Adipocyte (in vitro differentiated cells): ENCODE data around the gene MAT2A.
A peak's percentile ranks its signal among the peaks of the same experiment; 100 is the strongest.
"Not testable (repeated sequence)": the region's sequence is repeated elsewhere in the genome, so short reads cannot be mapped to it uniquely, and the experiment has no call there.

Source experiments
- DNase-seq: peaks from one replicate; pipeline ENCODE4 v3.0.0-alpha.2; 2015; ENCODE audit warnings: low read depth
- H3K27me3 ChIP-seq: replicated peaks from 2 replicates; pipeline ENCODE4 v1.7.0; 2013; ENCODE audit warnings: mild to moderate bottlenecking, low read length, moderate library complexity; ENCODE audit not compliant: control insufficient read depth, insufficient read depth
- H3K36me3 ChIP-seq: 2 replicates; pipeline ENCODE4 v1.7.0; 2013; ENCODE audit warnings: low read length, mild to moderate bottlenecking, moderate library complexity; ENCODE audit not compliant: control insufficient read depth, insufficient read depth, severe bottlenecking
- H3K4me1 ChIP-seq: 2 replicates; pipeline ENCODE4 v1.7.0; 2013; ENCODE audit warnings: mild to moderate bottlenecking, low read length, moderate library complexity; ENCODE audit not compliant: control insufficient read depth, insufficient read depth
- H3K4me3 ChIP-seq: 2 replicates; pipeline ENCODE4 v1.7.0; 2013; ENCODE audit warnings: mild to moderate bottlenecking, low read length, moderate library complexity
- H3K9ac ChIP-seq: 2 replicates; pipeline ENCODE4 v1.7.0; 2013; ENCODE audit warnings: mild to moderate bottlenecking, low read length, moderate library complexity
- H3K9me3 ChIP-seq: 2 replicates; pipeline ENCODE4 v1.7.0; 2013; ENCODE audit warnings: mild to moderate bottlenecking, low read length, moderate library complexity; ENCODE audit not compliant: control insufficient read depth

Gene MAT2A

DNA sequence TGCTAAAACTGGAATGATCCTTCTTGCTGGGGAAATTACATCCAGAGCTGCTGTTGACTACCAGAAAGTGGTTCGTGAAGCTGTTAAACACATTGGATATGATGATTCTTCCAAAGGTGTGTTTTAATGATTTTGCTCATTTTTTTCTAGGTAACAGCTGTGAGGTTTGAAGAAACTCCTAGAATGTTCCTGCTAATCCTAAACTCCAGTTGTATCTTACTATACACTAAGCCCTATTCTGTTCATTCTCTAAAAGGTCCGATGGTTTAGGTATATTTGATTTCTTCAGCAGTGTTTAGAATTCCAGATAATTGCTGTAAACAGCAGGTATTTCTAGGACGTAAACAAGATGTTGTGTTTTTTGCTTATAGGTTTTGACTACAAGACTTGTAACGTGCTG is 2.3 kb downstream of the MAT2A start:
- no peaks in the 10 kb centered on the region for H3K27me3 ChIP-seq
- DNase-seq: no peak
- H3K9me3 ChIP-seq: no peaks in the 10 kb centered on the region
- H3K9ac ChIP-seq: peak overlapping the region; percentile 99
- peaks cover 57% of the 10 kb centered on the region for H3K36me3 ChIP-seq
- H3K4me3 ChIP-seq: peak overlapping the region; percentile 98
- peaks cover 44% of the 10 kb centered on the region for H3K4me1 ChIP-seq

DNA sequence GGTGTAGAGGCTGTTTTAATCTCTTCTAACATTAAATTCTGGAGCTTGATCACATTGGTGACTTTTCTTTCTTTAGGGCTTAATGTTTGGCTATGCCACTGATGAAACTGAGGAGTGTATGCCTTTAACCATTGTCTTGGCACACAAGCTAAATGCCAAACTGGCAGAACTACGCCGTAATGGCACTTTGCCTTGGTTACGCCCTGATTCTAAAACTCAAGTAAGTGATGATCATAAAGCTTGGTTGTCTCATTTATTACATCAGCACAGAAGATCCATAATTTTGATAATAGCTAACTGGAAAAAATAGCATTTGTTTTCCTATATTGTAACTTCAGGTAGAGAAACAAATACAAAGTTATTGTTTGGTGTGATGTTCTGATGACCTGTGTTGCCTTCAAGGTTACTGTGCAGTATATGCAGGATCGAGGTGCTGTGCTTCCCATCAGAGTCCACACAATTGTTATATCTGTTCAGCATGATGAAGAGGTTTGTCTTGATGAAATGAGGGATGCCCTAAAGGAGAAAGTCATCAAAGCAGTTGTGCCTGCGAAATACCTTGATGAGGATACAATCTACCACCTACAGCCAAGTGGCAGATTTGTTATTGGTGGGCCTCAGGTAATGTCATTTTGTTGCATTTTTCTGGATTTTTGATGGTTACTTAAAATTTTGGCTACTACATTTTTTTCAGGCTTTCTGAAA is 2.9 kb downstream of the MAT2A start:
- DNase-seq: no peak
- Histone ChIP-seq H3K4me3 (peak overlapping the region; percentile 98), H3K9me3 (no peaks in the 10 kb centered on the region)

DNA sequence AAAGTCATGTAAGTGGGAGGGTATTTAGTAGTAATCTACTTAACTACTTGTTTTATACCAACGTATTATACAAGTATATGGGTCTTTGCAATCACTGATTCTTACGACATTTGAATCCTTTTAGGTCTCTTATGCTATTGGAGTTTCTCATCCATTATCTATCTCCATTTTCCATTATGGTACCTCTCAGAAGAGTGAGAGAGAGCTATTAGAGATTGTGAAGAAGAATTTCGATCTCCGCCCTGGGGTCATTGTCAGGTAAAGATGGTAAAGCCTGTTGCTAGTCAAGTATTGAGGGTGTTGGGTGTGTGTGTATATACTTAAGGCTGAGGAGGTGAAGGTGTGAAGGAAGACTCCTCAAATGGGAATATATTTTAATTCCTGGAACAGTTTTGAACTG is 3.8 kb downstream of the MAT2A start:
- Histone ChIP-seq H3K4me1 (peaks cover 30% of the 10 kb centered on the region), H3K4me3 (peak overlapping the region; percentile 98), H3K27me3 (no peaks in the 10 kb centered on the region), H3K9ac (peak overlapping the region; percentile 99), H3K36me3 (peaks cover 63% of the 10 kb centered on the region), H3K9me3 (no peaks in the 10 kb centered on the region)
- DNase-seq: no peak

More for the DNA sequence above, 2.9 kb downstream of the MAT2A start:
- peak overlapping the region; percentile 99 for H3K9ac ChIP-seq
- H3K36me3 ChIP-seq: peaks cover 63% of the 10 kb centered on the region
- H3K27me3 ChIP-seq: no peaks in the 10 kb centered on the region
- peaks cover 39% of the 10 kb centered on the region for H3K4me1 ChIP-seq

DNA sequence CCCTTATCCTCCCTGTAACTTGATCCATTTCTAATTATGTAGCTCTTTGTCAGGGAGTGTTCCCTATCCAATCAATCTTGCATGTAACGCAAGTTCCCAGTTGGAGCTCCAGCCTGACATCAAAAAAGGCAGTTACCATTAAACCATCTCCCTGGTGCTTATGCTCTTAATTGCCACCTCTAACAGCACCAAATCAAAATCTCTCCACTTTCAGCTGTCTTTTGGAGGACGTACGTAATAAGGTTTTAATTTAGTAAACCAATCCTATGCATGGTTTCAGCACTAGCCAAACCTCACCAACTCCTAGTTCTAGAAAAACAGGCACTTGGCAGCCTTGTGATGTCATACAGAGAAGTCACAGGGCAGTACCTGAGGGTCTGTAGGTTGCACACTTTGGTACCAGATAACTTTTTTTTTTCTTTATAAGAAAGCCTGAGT is 5.3 kb downstream of the MAT2A start:
- not testable (repeated sequence) for H3K4me3 ChIP-seq, H3K9me3 ChIP-seq, H3K27me3 ChIP-seq, DNase-seq, H3K9ac ChIP-seq
- Histone ChIP-seq H3K36me3 (peaks cover 63% of the 10 kb centered on the region), H3K4me1 (peaks cover 30% of the 10 kb centered on the region)

DNA sequence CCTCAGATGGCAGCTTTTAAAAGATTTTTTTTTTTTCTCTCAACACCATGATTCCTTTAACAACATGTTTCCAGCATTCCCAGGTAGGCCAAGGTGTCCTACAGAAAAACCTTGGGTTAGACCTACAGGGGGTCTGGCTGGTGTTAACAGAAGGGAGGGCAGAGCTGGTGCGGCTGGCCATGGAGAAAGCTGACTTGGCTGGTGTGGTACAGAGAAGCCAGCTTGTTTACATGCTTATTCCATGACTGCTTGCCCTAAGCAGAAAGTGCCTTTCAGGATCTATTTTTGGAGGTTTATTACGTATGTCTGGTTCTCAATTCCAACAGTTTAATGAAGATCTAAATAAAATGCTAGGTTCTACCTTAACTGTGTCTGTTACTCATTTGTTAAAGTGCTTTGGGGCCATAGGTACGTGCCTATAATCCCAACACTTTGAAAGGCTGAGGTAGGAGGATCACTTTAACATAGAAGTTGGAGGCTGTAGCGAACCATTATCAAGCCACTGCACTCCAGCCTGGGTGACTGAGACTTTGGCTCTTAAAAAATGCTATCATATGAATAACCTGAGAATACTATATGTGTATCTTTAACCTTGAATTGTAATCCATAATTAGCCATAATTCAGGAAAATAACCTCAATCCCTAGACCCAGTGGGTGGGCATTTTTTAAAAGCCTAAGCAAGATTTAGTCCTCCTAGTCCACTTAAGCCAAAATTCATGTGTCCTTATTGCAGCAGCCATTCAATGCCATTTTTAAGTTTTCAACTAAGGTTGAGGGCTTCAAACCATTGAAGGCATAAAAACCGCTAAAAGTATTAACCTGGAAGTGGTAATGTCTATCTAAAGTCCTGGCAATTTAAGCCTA is 6.2 kb downstream of the MAT2A start:
- Histone ChIP-seq H3K4me1 (peaks cover 30% of the 10 kb centered on the region), H3K36me3 (peaks cover 68% of the 10 kb centered on the region)
- H3K27me3 ChIP-seq, H3K9ac ChIP-seq, H3K4me3 ChIP-seq, DNase-seq, H3K9me3 ChIP-seq: not testable (repeated sequence)

DNA sequence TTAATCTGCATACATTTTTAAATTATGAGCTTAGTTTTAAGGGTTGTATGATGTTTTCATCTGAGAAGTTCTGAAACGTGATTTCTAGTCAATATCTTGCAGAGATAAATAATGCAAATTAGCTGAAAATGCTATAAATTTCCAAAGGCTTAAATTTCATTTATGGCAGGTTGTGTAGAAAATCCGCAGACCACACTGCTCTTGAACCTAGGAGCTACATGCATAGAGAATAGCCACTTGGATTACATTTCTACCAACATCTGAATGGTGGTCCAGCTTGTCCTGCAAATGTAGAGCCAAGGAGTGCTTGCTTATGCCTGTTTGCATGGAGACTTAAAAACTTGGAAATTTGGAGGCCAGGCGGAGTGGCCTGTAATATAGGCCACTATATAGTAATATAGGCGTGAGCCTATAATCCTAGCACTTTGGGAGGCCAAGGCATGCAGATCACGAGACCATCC is 6.8 kb downstream of the MAT2A start:
- peaks cover 72% of the 10 kb centered on the region for H3K36me3 ChIP-seq
- no peaks in the 10 kb centered on the region for H3K9me3 ChIP-seq
- no peak overlapping the region for H3K9ac ChIP-seq
- H3K4me1 ChIP-seq: peaks cover 28% of the 10 kb centered on the region
- no peaks in the 10 kb centered on the region for H3K27me3 ChIP-seq
- no peak overlapping the region for H3K4me3 ChIP-seq
- no peak for DNase-seq

DNA sequence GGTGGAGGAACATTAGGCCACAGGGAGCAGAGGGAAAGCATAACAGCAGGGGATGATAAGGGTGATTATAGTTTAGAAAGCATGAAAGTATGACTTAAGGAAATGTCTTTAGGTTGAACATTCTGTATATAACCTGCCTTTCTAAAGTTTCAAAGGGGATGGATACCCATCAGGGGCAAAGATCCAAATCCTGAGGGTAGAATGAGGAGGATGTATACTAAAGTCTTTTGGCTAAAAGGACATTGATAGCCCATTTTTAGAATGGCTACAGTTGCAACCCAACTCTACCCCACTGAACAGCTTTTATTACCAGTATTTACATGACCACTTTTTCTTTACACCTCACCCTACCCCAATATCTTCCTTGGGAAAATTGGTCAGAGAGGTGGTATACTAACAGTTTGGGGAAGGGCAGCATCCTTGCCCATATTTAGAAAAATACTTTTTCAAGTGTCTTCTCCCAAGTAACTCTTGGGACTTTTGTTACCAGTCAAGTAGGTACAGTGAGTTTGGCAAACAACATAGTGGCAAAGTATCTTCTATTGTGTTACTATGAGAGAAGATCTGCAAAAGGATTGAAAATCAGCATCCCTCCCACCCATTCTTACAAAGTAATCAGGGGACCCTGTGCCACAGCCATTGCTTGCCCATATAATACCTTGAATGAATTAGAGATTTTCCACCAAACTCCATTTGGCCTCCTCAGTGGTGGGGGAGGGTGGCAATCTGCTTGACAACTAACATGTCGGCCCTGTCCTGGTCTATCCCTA is 8.3 kb downstream of the MAT2A start:
- no peak for DNase-seq
- H3K36me3 ChIP-seq: peaks cover 71% of the 10 kb centered on the region

DNA sequence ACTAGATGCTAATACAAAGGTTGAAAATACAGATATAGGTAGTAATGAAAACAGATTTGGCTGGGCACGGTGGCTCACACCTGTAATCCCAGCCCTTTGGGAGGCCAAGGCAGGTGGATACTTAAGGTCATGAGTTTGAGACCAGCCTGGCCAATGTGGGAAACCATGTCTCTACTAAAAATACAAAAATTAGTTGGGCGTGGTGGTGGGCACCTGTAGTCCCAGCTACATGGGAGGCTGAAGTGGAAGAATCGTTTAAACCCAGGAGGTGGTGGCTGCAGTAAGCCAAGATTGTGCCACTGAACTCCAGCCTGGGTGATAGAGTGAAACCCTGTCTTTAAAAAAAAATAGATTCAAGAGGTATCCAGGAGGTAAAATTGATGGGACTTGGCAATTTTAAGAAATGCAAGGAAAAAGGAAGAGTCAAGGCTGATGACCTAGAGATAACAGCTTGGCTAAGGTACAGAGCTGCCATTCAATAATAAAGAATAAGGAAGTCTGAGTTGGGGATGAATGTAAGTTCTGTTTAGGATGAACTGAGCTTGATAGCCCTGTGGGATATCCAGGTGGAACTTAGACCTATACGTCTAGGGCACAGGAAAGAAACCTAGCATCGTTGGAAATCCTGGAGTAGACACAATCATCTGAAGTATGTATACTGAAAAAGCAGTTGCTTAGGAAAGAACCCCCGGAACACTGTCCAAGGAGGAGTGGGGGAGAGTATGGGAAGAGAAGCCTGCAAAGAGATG is 9.1 kb downstream of the MAT2A start:
- H3K4me3 ChIP-seq: no peak overlapping the region
- peaks cover 71% of the 10 kb centered on the region for H3K36me3 ChIP-seq
- no peaks in the 10 kb centered on the region for H3K9me3 ChIP-seq
- H3K9ac ChIP-seq: no peak overlapping the region
- H3K27me3 ChIP-seq: no peaks in the 10 kb centered on the region
- peaks cover 6% of the 10 kb centered on the region for H3K4me1 ChIP-seq
- DNase-seq: no peak

More for the DNA sequence above, 8.3 kb downstream of the MAT2A start:
- Histone ChIP-seq H3K4me1 (peaks cover 14% of the 10 kb centered on the region), H3K4me3 (no peak overlapping the region), H3K9ac (no peak overlapping the region), H3K9me3 (no peaks in the 10 kb centered on the region), H3K27me3 (no peaks in the 10 kb centered on the region)

DNA sequence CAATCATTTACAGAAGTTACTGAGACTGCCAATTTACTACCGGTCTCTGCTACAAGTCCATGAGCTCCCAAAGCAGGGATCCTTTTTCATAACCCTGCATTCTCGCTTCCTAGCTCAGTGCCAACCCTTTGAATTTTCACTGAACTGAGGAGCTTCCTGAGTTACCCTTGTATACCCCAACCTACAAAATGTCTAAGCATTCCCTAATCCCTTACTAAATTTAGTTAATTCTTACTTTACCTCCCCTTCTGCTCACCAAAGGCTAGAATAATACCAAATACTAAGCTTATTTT is 9.6 kb downstream of the MAT2A start:
- no peak for DNase-seq
- Histone ChIP-seq H3K4me1 (peaks cover 4% of the 10 kb centered on the region), H3K27me3 (no peaks in the 10 kb centered on the region), H3K9me3 (no peaks in the 10 kb centered on the region), H3K4me3 (no peak overlapping the region), H3K9ac (no peak overlapping the region), H3K36me3 (peaks cover 71% of the 10 kb centered on the region)

DNA sequence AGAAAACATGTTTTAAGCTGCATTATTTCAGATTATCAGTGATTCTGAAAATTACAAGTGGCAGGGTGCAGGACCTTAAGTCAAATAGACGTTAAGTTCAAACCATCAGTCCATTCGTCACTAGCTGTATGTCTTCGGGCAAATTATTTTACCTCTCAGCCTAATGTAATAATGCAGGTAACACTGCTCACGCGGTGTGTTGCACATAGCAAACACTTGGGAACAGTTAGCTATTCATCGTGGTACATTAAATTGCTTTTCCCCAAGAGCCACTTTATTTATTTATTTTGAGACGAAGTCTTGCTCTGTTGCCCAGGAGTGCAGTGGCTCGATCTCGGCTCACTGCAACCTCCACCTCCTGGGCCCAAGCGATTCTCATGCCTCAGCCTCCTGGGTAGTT is 10.1 kb downstream of the MAT2A start:
- Histone ChIP-seq H3K9me3 (no peaks in the 10 kb centered on the region), H3K9ac (no peak overlapping the region), H3K4me3 (no peak overlapping the region), H3K27me3 (no peaks in the 10 kb centered on the region), H3K36me3 (peaks cover 70% of the 10 kb centered on the region), H3K4me1 (peaks cover 4% of the 10 kb centered on the region)
- no peak for DNase-seq
